Adipocyte (in vitro differentiated cells): Measurements from ENCODE around the gene IFT25.

Experiments
- DNase-seq: peaks from one replicate; pipeline ENCODE4 v3.0.0-alpha.2; 2015; ENCODE audit warnings: low read depth
- H3K27me3 ChIP-seq: replicated peaks from 2 replicates; pipeline ENCODE4 v1.7.0; 2013; ENCODE audit warnings: mild to moderate bottlenecking, low read length, moderate library complexity; ENCODE audit not compliant: control insufficient read depth, insufficient read depth
- H3K36me3 ChIP-seq: 2 replicates; pipeline ENCODE4 v1.7.0; 2013; ENCODE audit warnings: low read length, mild to moderate bottlenecking, moderate library complexity; ENCODE audit not compliant: control insufficient read depth, insufficient read depth, severe bottlenecking
- H3K4me1 ChIP-seq: 2 replicates; pipeline ENCODE4 v1.7.0; 2013; ENCODE audit warnings: mild to moderate bottlenecking, low read length, moderate library complexity; ENCODE audit not compliant: control insufficient read depth, insufficient read depth
- H3K4me3 ChIP-seq: 2 replicates; pipeline ENCODE4 v1.7.0; 2013; ENCODE audit warnings: mild to moderate bottlenecking, low read length, moderate library complexity
- H3K9ac ChIP-seq: 2 replicates; pipeline ENCODE4 v1.7.0; 2013; ENCODE audit warnings: mild to moderate bottlenecking, low read length, moderate library complexity
- H3K9me3 ChIP-seq: 2 replicates; pipeline ENCODE4 v1.7.0; 2013; ENCODE audit warnings: mild to moderate bottlenecking, low read length, moderate library complexity; ENCODE audit not compliant: control insufficient read depth

IFT25 gene

DNA sequence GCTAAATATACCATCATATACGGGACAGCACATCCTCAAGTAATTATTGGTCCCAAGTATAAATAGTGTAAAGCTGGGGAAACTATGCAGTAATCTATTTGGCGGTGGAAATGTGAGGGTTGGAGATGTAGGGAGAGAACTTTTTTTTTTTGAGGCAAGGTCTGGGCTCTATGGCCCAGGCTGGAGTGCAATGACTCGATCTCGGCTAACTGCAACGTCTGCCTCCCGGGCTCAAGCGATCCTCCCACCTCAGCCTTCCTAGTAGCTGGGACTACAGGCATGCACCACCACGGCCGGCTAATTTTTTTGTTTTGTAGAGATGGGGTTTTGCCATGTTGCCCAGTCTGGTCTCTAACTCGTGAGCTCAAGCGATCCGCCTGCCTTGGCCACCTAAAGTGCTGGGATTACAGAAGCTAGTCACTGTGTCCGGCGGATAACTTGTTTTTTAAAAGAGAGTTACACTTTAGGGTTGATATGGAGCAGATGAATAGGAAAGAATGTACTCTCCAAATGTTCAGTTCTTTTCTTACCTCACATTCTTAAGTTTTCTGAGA, 1.9 kb downstream of the IFT25 start:
- Histone ChIP-seq H3K9ac (no peak overlapping the region), H3K4me1 (peaks cover 23% of the 10 kb centered on the region), H3K4me3 (no peak overlapping the region), H3K9me3 (no peaks in the 10 kb centered on the region), H3K27me3 (no peaks in the 10 kb centered on the region), H3K36me3 (no peaks in the 10 kb centered on the region)
- DNase-seq, result no peak

DNA sequence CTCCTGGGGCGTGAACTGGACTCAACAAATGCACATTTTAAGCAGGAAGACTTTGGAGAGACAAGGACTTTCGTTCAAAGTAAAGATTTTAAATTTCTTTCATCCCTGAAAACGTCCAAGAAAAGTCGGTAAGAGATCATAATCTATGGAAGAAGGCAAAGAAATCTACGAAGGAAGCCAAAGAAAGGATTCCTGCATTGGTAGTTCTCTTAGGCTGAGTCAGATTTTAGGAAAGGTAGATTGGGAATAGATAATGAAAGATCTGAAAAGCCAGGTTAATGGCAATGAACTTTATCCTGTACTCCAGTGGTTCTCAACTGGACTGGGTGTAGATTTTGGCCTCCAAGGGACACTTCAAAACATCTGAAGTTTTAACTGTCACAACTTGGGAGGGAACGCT, 2.4 kb downstream of the IFT25 start:
- Histone ChIP-seq H3K9ac (no peak overlapping the region), H3K36me3 (no peaks in the 10 kb centered on the region), H3K9me3 (no peaks in the 10 kb centered on the region), H3K4me1 (peaks cover 25% of the 10 kb centered on the region), H3K4me3 (no peak overlapping the region), H3K27me3 (no peaks in the 10 kb centered on the region)
- no peak for DNase-seq

DNA sequence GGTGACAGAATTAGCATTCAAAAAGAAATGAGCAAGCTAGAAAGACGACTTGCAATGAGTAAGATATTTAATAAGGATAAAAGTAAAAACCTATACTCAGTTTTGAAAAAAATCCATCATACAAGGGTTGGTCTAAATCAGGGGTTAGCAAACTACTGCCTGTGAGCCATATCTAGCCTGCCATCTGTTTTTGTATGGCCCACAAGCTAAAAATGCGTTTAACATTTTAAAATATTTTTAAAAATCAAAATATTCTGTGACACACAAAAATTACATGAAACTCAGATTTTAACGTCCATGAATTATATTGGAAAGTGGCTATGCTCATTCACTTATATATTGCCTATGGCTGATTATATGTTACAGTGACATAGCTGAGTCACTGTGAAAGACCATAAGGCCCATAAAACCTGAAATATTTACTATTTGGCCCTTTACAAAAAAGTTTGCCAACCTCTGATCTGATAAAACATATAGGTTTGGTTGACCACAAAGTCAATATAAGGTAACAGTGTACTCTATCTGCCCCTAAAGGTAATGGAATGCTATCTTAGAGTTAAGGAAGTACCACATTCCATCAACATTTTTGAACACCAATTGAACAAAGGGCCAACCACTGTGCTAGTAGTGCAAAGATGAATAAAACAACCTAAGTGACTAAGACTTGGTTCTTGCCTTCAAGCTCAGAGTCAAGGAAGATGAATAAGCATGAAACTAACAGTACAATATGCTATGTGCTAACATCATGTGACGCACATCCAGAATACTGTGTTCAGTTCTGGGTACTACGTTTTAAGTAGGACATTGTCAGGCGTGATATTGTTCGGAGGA, 3.2 kb downstream of the IFT25 start:
- H3K9me3 ChIP-seq, result no peaks in the 10 kb centered on the region
- DNase-seq, result no peak
- H3K36me3 ChIP-seq, result no peaks in the 10 kb centered on the region
- H3K4me1 ChIP-seq, result peaks cover 23% of the 10 kb centered on the region
- H3K4me3 ChIP-seq, result no peak overlapping the region
- H3K9ac ChIP-seq, result no peak overlapping the region
- H3K27me3 ChIP-seq, result no peaks in the 10 kb centered on the region

DNA sequence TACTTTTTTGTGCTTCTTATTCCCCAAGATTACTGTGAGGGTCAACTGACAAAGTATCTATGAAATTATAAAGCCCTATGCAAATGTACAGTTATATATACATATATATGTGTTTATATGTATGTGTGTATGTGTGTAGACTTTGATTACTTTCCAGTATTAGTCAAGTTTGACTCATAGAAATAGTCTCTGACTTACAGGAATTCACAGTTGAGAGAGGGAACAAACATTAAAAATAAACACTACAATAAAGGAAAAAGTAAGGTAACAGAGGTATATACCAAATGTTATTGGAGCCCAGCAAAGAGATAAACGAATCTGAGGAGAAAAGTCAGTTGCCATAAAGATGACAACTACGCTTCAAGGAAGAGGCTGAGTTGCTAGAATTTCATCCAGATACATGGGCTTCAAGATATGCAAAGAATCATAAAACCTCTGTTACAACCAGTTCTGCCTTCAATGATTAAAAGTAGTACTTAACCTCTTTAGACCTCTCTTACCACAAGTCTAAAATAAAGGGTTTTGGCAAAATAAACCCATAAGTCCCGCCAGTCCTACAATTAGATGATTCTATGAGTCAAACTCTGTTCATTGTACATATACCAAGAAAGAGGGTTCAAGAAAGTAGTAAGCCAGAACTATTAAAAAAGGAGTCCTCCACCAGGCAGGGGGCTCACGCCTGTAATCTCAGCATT, 7.2 kb downstream of the IFT25 start:
- peaks cover 14% of the 10 kb centered on the region for H3K9me3 ChIP-seq
- no peak overlapping the region for H3K9ac ChIP-seq
- peaks cover 9% of the 10 kb centered on the region for H3K4me1 ChIP-seq
- no peak for DNase-seq
- H3K4me3 ChIP-seq, result no peak overlapping the region
- H3K27me3 ChIP-seq, result no peaks in the 10 kb centered on the region
- H3K36me3 ChIP-seq, result peaks cover 5% of the 10 kb centered on the region

DNA sequence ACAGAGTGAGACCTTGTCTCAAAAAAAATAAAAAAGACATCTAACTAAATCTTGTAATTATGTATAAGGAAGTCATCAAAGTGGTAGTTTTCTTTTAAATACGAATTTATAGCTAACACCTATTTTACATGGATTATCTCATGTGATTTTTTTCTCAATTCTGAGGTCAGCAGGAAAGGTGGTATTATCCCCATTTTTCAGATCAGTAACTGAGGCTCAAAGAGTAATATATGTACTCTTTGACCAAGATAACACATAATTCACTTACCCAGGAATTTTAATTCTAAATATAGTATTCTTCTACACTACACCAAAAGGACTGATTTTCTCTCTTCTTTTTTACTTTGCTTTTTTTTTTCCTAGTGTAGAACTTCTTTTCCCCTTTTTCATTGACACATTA, 9.1 kb downstream of the IFT25 start:
- Histone ChIP-seq H3K4me3 (no peak overlapping the region), H3K27me3 (no peaks in the 10 kb centered on the region), H3K9me3 (peaks cover 28% of the 10 kb centered on the region), H3K4me1 (peaks cover 9% of the 10 kb centered on the region), H3K36me3 (peaks cover 5% of the 10 kb centered on the region), H3K9ac (no peak overlapping the region)
- no peak for DNase-seq

DNA sequence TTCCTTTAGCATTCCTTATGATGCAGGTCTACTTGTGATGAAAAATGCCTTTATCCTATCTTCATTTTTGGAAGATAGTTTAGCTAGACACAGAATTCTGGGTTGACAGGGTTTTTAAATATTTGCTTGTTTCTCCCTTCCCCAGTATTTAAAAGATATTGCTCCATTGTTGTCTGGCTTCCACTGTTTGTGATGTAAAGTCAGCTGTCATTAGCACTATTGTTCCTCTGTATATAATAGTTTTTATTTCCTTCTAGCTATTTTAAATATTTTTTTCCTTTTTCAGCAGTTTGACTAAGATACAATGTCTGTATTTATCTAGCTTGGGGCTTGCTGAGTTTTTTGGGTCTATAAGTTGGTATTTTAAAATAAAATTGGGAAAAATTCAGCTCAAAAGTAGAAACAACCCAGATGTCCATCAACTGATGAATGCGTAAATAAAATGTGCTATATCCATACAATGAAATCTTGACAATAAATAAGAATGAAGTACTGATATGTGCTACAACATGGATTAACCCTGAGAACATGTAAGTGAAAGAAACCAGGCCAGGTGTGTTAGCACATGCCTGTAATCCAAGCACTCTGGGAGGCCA, 11.2 kb downstream of the IFT25 start:
- H3K4me3 ChIP-seq, result no peak overlapping the region
- no peak for DNase-seq
- peaks cover 9% of the 10 kb centered on the region for H3K4me1 ChIP-seq
- no peak overlapping the region for H3K9ac ChIP-seq
- peaks cover 31% of the 10 kb centered on the region for H3K9me3 ChIP-seq
- peaks cover 8% of the 10 kb centered on the region for H3K36me3 ChIP-seq
- H3K27me3 ChIP-seq, result no peaks in the 10 kb centered on the region

DNA sequence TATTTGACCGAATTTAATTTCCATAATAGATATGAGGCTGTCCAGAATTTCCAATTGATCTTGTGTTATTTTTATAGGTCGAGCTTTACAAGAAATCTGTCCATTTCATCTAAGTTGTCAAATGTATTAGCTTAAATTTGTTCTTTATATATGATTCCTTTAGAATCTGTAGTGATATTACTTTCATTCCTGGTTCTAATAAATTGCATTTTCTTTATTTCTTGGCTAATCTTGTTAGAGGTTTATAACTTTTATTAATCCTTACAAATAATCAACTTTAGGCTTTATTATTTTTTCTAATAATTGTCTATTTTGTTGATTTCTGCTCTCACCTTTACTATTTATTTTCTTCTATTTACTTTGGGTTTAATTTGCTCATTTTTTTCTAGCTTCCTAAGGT, 14.0 kb downstream of the IFT25 start:
- Histone ChIP-seq H3K9ac (no peak overlapping the region), H3K9me3 (peaks cover 31% of the 10 kb centered on the region), H3K4me1 (no peaks in the 10 kb centered on the region), H3K27me3 (no peaks in the 10 kb centered on the region), H3K36me3 (peaks cover 32% of the 10 kb centered on the region), H3K4me3 (no peak overlapping the region)
- DNase-seq, result no peak

DNA sequence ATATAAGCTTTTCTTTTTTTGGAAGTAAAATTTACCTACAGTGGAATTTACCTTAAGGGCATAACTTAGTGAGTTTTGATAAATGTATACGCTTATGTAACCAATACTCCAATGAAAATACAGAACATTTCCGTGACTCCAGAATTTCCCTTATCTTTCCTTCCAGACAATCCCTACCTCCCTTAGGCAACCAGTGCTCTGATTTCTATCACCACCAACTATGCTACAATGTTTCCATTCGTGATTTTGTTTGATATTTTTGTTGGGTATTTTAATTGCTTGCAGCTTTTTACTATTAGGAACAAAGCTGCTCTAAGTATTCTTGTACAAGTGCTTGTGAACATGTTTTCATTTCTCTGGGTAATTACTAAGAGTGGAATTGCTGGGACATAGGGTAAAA, 14.6 kb downstream of the IFT25 start:
- Histone ChIP-seq H3K9me3 (peaks cover 31% of the 10 kb centered on the region), H3K27me3 (no peaks in the 10 kb centered on the region), H3K4me3 (no peak overlapping the region), H3K4me1 (no peaks in the 10 kb centered on the region), H3K9ac (no peak overlapping the region), H3K36me3 (peaks cover 32% of the 10 kb centered on the region)
- no peak for DNase-seq

DNA sequence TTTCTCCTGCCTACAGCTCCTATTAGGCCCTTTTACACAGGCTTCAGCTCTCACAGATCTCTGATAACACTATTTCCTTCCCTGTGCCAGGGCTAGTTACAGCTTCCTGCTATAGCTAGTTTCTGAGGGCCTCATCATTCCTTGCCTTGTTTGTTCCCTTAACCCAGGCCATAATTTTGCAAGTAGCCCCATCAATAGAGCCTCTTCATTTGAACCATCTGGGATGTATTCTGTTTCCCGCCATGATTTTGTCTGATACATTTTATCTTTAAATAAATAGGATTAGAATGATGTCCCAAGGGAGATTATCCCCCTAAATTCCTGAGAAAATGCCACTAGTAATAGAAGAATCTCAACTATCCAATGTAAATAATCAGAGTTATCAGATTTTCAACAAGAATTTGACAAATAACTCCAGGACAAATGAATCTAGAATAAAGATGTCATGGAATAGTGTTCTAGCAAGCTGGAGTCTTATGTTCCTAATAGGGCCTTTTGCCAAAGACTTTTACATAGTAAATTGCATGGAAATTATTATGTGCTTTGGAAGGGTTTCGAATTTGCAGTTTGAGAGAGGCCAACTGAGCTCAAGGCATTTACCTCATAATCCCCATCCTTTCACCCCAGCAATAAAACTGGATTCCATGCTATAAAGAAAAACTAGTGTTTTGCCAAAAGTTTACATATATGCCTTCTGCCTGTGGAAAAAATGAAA, 16.1 kb downstream of the IFT25 start:
- DNase-seq, result peak; percentile 71
- Histone ChIP-seq H3K27me3 (no peaks in the 10 kb centered on the region), H3K9ac (no peak overlapping the region), H3K4me1 (no peaks in the 10 kb centered on the region), H3K9me3 (peaks cover 23% of the 10 kb centered on the region), H3K36me3 (peaks cover 27% of the 10 kb centered on the region), H3K4me3 (no peak overlapping the region)

DNA sequence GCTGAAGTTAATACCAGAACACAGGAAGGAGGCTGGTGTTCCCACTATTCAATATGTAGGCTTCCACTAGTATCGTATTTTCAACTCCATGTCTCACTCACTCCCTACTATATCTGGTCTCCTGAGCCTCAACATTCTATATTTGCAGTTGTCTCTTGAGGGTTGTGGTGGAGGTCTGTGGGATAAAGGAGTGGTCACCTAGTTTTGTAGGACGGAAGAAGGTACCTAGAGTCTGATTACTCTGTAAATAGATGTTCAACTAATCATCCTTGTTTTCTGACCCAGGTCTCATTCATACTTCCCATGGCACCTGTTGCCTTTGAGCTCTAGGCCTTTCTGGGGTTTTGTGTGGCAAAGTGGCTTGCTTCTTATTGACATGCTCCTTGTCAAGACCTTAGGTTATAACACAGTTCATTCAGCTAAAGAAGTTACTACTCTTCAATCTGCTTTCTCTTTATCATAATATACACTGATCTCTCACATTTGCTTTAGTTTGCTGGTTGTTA, 18.1 kb downstream of the IFT25 start:
- Histone ChIP-seq H3K9me3 (peaks cover 12% of the 10 kb centered on the region), H3K4me1 (no peaks in the 10 kb centered on the region), H3K36me3 (peaks cover 41% of the 10 kb centered on the region), H3K27me3 (no peaks in the 10 kb centered on the region), H3K9ac (no peak overlapping the region), H3K4me3 (no peak overlapping the region)
- no peak for DNase-seq
